Peyer's patch (tissue), 4 donors: ENCODE results near the gene AMZ1.

Experiments used
- CTCF ChIP-seq, 6 experiments: fragments of 450-650 bp in 4 of 6; fragments of 200-600 bp in 2 of 6; sonication (generic) in 1 of 6; IDR thresholded peaks; one replicate each; pipeline ENCODE4 v1.5.1; 2017 to 2019; ENCODE audit warnings: antibody characterized with exemption in 6 of 6, mild to moderate bottlenecking in 3 of 6, moderate library complexity in 1 of 6
- POLR2A ChIP-seq, 2 donors: fragments of 450-650 bp; IDR thresholded peaks; one replicate each; pipeline ENCODE4 v1.5.1; 2017; ENCODE audit warnings: antibody characterized with exemption in 2 of 2, mild to moderate bottlenecking in 2 of 2, moderate library complexity in 2 of 2

GRCh38 chr7:2711895-2712675, 24.1 kb downstream of the AMZ1 start:
- no peak for TF ChIP-seq CTCF (IDR thresholded peaks at IDR 0.05)
- TF ChIP-seq POLR2A (IDR thresholded peaks at IDR 0.05), result no peak
